Smooth muscle cell (in vitro differentiated cells): ENCODE data around the gene ITPRIPL1. TPM values are rescaled to one million over a fixed set of nuclear protein-coding genes. Genes with fewer than 3 reads are reported as not detected.

Experiments used
- DNase-seq: peaks from one replicate; lab custom pipeline; 2025; ENCODE audit not compliant: unreplicated experiment; lab: John Stamatoyannopoulos, UW
- H2AFZ ChIP-seq: fragments of 200-600 bp; sonication (generic); 2 replicates; pipeline ENCODE4 v1.6.0; 2016; ENCODE audit warnings: antibody characterized with exemption, low read depth, mild to moderate bottlenecking
- H3F3A ChIP-seq: fragments of 200-600 bp; sonication (generic); 2 replicates; pipeline ENCODE4 v1.6.0; 2017; ENCODE audit warnings: antibody characterized with exemption, low read depth
- H3K27ac ChIP-seq: fragments of 200-600 bp; sonication (generic); 2 replicates; pipeline ENCODE4 v1.5.1; 2016; ENCODE audit warnings: low read depth, mild to moderate bottlenecking
- H3K27me3 ChIP-seq: fragments of 200-600 bp; sonication (generic); 2 replicates; pipeline ENCODE4 v1.6.1; 2016; ENCODE audit warnings: low read depth, mild to moderate bottlenecking
- H3K36me3 ChIP-seq: fragments of 200-600 bp; sonication (generic); 2 replicates; pipeline ENCODE4 v1.5.1; 2016; ENCODE audit warnings: low read depth
- H3K4me1 ChIP-seq: fragments of 200-600 bp; sonication (generic); 2 replicates; pipeline ENCODE4 v1.5.1; 2016; ENCODE audit warnings: low read depth
- H3K4me2 ChIP-seq: fragments of 200-600 bp; sonication (generic); 2 replicates; pipeline ENCODE4 v1.6.0; 2016; ENCODE audit warnings: mild to moderate bottlenecking
- H3K4me3 ChIP-seq: fragments of 200-600 bp; sonication (generic); 2 replicates; pipeline ENCODE4 v1.5.1; 2016; ENCODE audit warnings: mild to moderate bottlenecking
- H3K79me2 ChIP-seq: fragments of 200-600 bp; sonication (generic); 2 replicates; pipeline ENCODE4 v1.6.0; 2016; ENCODE audit warnings: low read depth, mild to moderate bottlenecking
- H3K9ac ChIP-seq: fragments of 200-600 bp; sonication (generic); 2 replicates; pipeline ENCODE4 v1.6.0; 2016; ENCODE audit warnings: low read depth
- H3K9me3 ChIP-seq: fragments of 200-600 bp; sonication (generic); replicated peaks from 2 replicates; pipeline ENCODE4 v1.5.1; 2016; ENCODE audit warnings: low read depth
- H4K20me1 ChIP-seq: fragments of 200-600 bp; sonication (generic); 2 replicates; pipeline ENCODE4 v1.6.0; 2016; ENCODE audit warnings: low read depth
- CTCF ChIP-seq: fragments of 200-600 bp; sonication (generic); IDR thresholded peaks from 2 replicates; pipeline ENCODE4 v1.5.1; 2017; ENCODE audit warnings: borderline replicate concordance, mild to moderate bottlenecking, antibody characterized with exemption; ENCODE audit not compliant: insufficient read depth, poor library complexity, severe bottlenecking
- WGBS: methylation state at CpG from one replicate; pipeline ENCODE4 v1.1.7; 2016; ENCODE audit warnings: low lambda C conversion rate; 5-methylcytosine and 5-hydroxymethylcytosine counted together
- polyA plus RNA-seq: library from polyadenylated mRNA; unstranded; fragments of >200 nt; fragmentation: Nextera tagmentation; extraction: Ambion mirVana; gene quantifications from 2 replicates; pipeline ENCODE4 v1.2.1, GENCODE V29; 2016
- total RNA-seq: library from RNA; depleted of rRNA; stranded (reverse); fragments of >200 nt; gene quantifications from 2 replicates; pipeline ENCODE4 v1.2.3, GENCODE V29; 2014

The ITPRIPL1 gene
- total and polyA plus RNA-seq, 2 experiments from 2014 or later = 3.5 to 4.3 TPM

GRCh38 chr2:96330407-96330806, 5.3 kb downstream of the ITPRIPL1 start:
- H3K79me2 ChIP-seq = no peaks in the 10 kb centered on the region
- H3K4me3 ChIP-seq = no peak overlapping the region
- no peaks in the 10 kb centered on the region for H3K36me3 ChIP-seq
- WGBS = 100% methylated on average over 1 of the region's 1 CpG
- H3K4me1 ChIP-seq = peaks cover 7% of the 10 kb centered on the region
- TF ChIP-seq CTCF = no peak
- no peak overlapping the region for H3K9ac ChIP-seq
- no peaks in the 10 kb centered on the region for H3K27me3 ChIP-seq
- H2AFZ ChIP-seq = no peak overlapping the region
- H4K20me1 ChIP-seq = no peaks in the 10 kb centered on the region
- H3F3A ChIP-seq = no peaks in the 10 kb centered on the region
- H3K27ac ChIP-seq = no peak overlapping the region
- H3K9me3 ChIP-seq = no peaks in the 10 kb centered on the region
- H3K4me2 ChIP-seq = no peak overlapping the region
- no peak for DNase-seq

GRCh38 chr2:96333708-96334107, 8.6 kb downstream of the ITPRIPL1 start:
- Histone ChIP-seq H3K4me2 (no peak overlapping the region), H2AFZ (no peak overlapping the region), H3K9me3 (no peaks in the 10 kb centered on the region), H3K79me2 (peaks cover 19% of the 10 kb centered on the region), H3K4me3 (no peak overlapping the region), H3K27ac (no peak overlapping the region), H3K36me3 (no peaks in the 10 kb centered on the region), H3F3A (no peaks in the 10 kb centered on the region), H4K20me1 (no peaks in the 10 kb centered on the region), H3K9ac (no peak overlapping the region), H3K27me3 (no peaks in the 10 kb centered on the region), H3K4me1 (peaks cover 13% of the 10 kb centered on the region)
- WGBS = 95% methylated on average over 3 of the region's 3 CpGs
- no peak for DNase-seq
- no peak for TF ChIP-seq CTCF

GRCh38 chr2:96336104-96336775, 11.1 kb downstream of the ITPRIPL1 start:
- no peak overlapping the region for H3K27ac ChIP-seq

More at GRCh38 chr2:96336104-96336775, 11.1 kb downstream of the ITPRIPL1 start:
- H2AFZ ChIP-seq = peak overlapping the region; percentile 94
- no peaks in the 10 kb centered on the region for H4K20me1 ChIP-seq
- TF ChIP-seq CTCF = no peak
- H3K27me3 ChIP-seq = no peaks in the 10 kb centered on the region
- peaks cover 26% of the 10 kb centered on the region for H3K79me2 ChIP-seq
- H3K9ac ChIP-seq = no peak overlapping the region
- DNase-seq = no peak
- peak overlapping the region; percentile 89 for H3K4me2 ChIP-seq
- H3K4me3 ChIP-seq = peak overlapping the region; percentile 76
- H3K9me3 ChIP-seq = no peaks in the 10 kb centered on the region
- no peaks in the 10 kb centered on the region for H3F3A ChIP-seq
- WGBS = 13% methylated on average over 15 of the region's 15 CpGs
- H3K36me3 ChIP-seq = no peaks in the 10 kb centered on the region
- peaks cover 13% of the 10 kb centered on the region for H3K4me1 ChIP-seq
